HFFc6 (cell line): ENCODE results near the gene KMT2B. TPM values are rescaled to one million over a fixed set of nuclear protein-coding genes. Genes with fewer than 3 reads are reported as not detected.
A peak's percentile ranks its signal among the peaks of the same experiment; 100 is the strongest.

ENCODE experiments used
- DNase-seq: peaks from one replicate; pipeline ENCODE4 v3.0.0-alpha.2; 2018
- H3K27ac Mint-ChIP-seq: 2 replicates; pipeline ENCODE4 v1.8.0; 2020; ENCODE audit warnings: mild to moderate bottlenecking, mixed read lengths
- H3K27me3 Mint-ChIP-seq: 2 replicates; pipeline ENCODE4 v1.8.0; 2021; ENCODE audit warnings: mild to moderate bottlenecking, moderate library complexity, mixed read lengths; ENCODE audit not compliant: insufficient read depth
- H3K36me3 Mint-ChIP-seq: 2 replicates; pipeline ENCODE4 v1.8.0; 2021; ENCODE audit warnings: low read depth, mixed read lengths
- H3K4me1 Mint-ChIP-seq: 2 replicates; pipeline ENCODE4 v1.8.0; 2020; ENCODE audit warnings: low read depth, mixed read lengths
- H3K4me3 Mint-ChIP-seq: 2 replicates; pipeline ENCODE4 v1.8.0; 2020; ENCODE audit warnings: mild to moderate bottlenecking, moderate library complexity, mixed read lengths
- H3K9me3 Mint-ChIP-seq: 2 replicates; pipeline ENCODE4 v1.8.0; 2020; ENCODE audit warnings: mild to moderate bottlenecking, mixed read lengths
- total RNA-seq, 6 experiments: library from RNA; stranded (reverse); fragmentation: NEBNext Ultra II Directional; extraction: Animal tissue kit (Norgen Biotek cat#: 25700); gene quantifications; 2 replicates in 1 of 6; 3 replicates in 5 of 6; pipeline ENCODE4 v1.2.3, GENCODE V29; 2021
- TF ChIP-seq, protein P1 (sequence below): fragments of 200-600 bp; sonication (generic); IDR thresholded peaks from 2 replicates; pipeline ENCODE4 v1.5.0; 2021; ENCODE audit warnings: antibody characterized with exemption, mild to moderate bottlenecking

KMT2B gene
- total RNA-seq, 6 experiments from 2014 or later, result 20.1 to 24.4 (median 21.7) TPM

DNA sequence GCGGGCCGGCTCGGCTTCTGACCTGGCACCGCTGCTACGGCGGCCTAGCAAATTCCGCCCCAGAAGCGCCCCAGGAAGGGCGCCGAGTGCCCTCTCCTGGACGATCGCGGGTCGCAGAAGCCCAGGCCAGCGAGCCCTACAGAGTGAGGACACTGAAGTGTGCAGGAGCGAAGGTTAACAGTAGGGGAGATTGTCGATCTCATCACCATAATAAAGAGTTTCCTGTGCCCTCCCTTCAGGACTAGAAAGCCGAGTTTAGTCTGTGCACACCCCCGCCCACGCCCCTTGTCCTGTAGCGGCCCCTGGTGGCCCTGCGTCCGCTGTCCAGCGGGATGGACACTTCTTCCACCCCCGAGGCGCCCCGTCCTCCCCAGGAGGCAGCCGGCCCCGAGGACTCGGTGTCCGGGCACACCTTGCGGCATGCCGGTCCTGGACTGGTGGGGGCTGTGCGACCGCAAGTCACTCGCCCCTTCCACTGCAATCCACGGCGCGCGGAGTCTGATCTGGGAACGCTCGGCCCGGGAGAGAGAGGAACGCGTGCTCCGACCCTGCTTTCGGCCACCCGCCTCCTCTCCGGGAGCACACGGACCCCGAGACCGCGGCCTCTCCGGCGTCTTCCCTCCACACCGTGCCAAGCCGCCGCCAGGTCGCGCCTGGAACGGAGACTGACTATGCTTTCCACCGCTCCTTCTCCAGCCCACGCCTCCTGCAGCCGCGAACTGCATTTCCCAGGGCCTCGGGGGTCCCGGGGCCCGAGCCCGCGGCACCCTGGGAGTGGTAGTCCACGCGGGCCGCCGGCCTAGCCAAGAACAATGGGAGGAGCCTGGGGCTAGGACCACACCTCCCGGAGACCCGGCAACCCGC is 770 bp upstream of the KMT2B start:
- H3K36me3 Mint-ChIP-seq, result peaks cover 8% of the 10 kb centered on the region; the same call in 1 of the 2 replicates
- H3K4me3 Mint-ChIP-seq, result peak overlapping the region; percentile 91
- H3K27me3 Mint-ChIP-seq, result peaks cover 6% of the 10 kb centered on the region; the same call in 1 of the 2 replicates
- no peaks in the 10 kb centered on the region for H3K9me3 Mint-ChIP-seq
- DNase-seq, result peak; percentile 76
- peak overlapping the region; percentile 92 for H3K27ac Mint-ChIP-seq
- TF ChIP-seq, protein P1, sequence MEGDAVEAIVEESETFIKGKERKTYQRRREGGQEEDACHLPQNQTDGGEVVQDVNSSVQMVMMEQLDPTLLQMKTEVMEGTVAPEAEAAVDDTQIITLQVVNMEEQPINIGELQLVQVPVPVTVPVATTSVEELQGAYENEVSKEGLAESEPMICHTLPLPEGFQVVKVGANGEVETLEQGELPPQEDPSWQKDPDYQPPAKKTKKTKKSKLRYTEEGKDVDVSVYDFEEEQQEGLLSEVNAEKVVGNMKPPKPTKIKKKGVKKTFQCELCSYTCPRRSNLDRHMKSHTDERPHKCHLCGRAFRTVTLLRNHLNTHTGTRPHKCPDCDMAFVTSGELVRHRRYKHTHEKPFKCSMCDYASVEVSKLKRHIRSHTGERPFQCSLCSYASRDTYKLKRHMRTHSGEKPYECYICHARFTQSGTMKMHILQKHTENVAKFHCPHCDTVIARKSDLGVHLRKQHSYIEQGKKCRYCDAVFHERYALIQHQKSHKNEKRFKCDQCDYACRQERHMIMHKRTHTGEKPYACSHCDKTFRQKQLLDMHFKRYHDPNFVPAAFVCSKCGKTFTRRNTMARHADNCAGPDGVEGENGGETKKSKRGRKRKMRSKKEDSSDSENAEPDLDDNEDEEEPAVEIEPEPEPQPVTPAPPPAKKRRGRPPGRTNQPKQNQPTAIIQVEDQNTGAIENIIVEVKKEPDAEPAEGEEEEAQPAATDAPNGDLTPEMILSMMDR, result peak; percentile 94
- H3K4me1 Mint-ChIP-seq, result peaks cover 22% of the 10 kb centered on the region

DNA sequence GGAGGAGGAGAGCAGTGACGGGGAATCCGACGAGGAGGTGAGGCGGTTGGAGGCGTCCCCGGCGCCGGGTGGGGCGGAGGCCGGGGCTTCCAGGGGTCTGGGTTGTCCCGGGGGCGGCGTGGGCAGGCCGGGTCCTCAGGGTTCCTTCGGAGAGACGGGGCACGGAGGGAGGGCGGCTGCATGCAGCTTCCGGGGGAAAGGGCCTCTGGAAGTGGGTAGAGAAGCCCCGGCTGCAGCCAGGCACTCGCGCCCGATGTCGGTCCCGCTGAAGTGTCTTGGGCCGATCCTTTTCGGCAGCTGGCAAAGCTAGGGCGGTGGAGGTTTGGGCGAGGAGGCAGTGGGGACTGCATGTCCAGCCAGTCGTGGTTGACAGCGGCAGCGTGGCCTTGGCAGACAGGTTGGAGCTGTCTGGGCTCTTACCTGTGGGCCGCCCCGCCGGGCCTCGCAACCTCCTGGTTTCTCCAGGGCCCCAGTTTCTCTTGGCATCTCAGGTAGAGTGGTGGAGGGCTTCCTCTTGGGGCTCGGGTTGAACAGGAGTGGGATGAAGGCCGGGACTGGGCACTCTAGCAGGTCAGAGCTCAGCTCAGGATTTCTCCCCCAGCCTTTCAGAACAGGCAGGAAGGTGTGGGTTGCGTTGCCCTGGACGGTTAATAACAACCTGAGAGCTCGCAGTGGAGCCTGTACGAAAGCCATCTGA is 690 bp downstream of the KMT2B start:
- Mint-ChIP-seq H3K27ac (peak overlapping the region; percentile 84), H3K27me3 (peaks cover 3% of the 10 kb centered on the region; the same call in 1 of the 2 replicates), H3K9me3 (no peaks in the 10 kb centered on the region), H3K36me3 (peaks cover 8% of the 10 kb centered on the region; the same call in 1 of the 2 replicates), H3K4me3 (peak overlapping the region; percentile 95), H3K4me1 (peaks cover 22% of the 10 kb centered on the region)
- DNase-seq, result no peak
- TF ChIP-seq, protein P1, result no peak

DNA sequence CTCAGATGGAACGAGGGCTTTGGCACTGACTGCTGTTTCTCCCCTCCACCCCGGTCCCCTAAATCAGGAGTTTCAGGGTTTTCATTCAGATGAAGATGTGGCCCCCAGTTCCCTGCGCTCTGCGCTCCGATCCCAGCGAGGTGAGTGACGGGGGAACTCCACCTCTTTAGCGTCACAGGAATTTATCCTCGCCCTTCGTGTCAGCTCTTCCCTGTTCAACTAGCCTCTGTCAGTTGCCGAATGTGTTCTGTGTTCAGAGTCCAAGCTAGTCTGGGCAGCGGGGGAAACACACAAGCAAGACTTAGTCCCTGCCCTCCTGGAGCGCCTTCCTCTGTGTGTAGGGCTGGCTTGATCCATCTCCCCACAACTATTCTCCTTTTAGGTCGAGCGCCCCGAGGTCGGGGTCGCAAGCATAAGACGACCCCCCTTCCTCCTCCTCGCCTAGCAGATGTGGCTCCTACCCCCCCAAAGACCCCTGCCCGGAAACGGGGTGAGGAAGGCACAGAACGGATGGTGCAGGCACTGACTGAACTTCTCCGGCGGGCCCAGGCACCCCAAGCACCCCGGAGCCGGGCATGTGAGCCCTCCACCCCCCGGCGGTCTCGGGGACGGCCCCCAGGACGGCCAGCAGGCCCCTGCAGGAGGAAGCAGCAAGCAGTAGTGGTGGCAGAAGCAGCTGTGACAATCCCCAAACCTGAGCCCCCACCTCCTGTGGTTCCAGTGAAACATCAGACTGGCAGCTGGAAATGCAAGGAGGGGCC is 1.8 kb downstream of the KMT2B start:
- H3K9me3 Mint-ChIP-seq, result no peaks in the 10 kb centered on the region
- H3K4me1 Mint-ChIP-seq, result peaks cover 22% of the 10 kb centered on the region
- TF ChIP-seq, protein P1, result no peak
- H3K36me3 Mint-ChIP-seq, result peaks cover 8% of the 10 kb centered on the region; the same call in 1 of the 2 replicates
- peak overlapping the region; percentile 84 for H3K27ac Mint-ChIP-seq
- H3K27me3 Mint-ChIP-seq, result peaks cover 3% of the 10 kb centered on the region; the same call in 1 of the 2 replicates
- peak overlapping the region; percentile 95 for H3K4me3 Mint-ChIP-seq
- no peak for DNase-seq

DNA sequence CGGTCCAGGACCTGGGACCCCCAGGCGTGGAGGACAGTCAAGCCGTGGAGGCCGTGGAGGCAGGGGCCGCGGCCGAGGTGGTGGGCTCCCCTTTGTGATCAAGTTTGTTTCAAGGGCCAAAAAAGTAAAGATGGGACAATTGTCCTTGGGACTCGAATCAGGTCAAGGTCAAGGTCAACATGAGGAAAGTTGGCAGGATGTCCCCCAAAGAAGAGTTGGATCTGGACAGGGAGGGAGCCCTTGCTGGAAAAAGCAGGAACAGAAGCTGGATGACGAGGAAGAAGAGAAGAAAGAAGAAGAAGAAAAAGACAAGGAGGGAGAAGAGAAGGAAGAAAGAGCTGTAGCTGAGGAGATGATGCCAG is 2.3 kb downstream of the KMT2B start:
- Mint-ChIP-seq H3K4me1 (peaks cover 22% of the 10 kb centered on the region), H3K27ac (peak overlapping the region; percentile 56; the same call in 1 of the 2 replicates), H3K9me3 (no peaks in the 10 kb centered on the region), H3K27me3 (peaks cover 3% of the 10 kb centered on the region; the same call in 1 of the 2 replicates), H3K36me3 (peaks cover 8% of the 10 kb centered on the region; the same call in 1 of the 2 replicates), H3K4me3 (no peak overlapping the region)
- TF ChIP-seq, protein P1, result no peak
- no peak for DNase-seq

DNA sequence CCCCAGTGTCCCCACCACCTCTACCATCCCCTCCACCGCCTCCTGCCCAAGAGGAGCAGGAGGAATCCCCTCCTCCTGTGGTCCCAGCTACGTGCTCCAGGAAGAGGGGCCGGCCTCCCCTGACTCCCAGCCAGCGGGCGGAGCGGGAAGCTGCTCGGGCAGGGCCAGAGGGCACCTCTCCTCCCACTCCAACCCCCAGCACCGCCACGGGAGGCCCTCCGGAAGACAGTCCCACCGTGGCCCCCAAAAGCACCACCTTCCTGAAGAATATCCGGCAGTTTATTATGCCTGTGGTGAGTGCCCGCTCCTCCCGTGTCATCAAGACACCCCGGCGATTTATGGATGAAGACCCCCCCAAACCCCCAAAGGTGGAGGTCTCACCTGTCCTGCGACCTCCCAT is 2.8 kb downstream of the KMT2B start:
- H3K36me3 Mint-ChIP-seq, result peaks cover 8% of the 10 kb centered on the region; the same call in 1 of the 2 replicates
- no peak for DNase-seq
- no peaks in the 10 kb centered on the region for H3K9me3 Mint-ChIP-seq
- TF ChIP-seq, protein P1, result no peak
- H3K27ac Mint-ChIP-seq, result no peak overlapping the region
- H3K27me3 Mint-ChIP-seq, result peaks cover 3% of the 10 kb centered on the region
- H3K4me1 Mint-ChIP-seq, result peaks cover 21% of the 10 kb centered on the region
- H3K4me3 Mint-ChIP-seq, result no peak overlapping the region
